Midbrain (tissue), 1 donor: ENCODE data around the gene KIT.

Experiments
- DNase-seq: peaks from one replicate; lab custom pipeline; 2025; lab: John Stamatoyannopoulos, UW

KIT gene

GRCh38 chr4:54745031-54745770 lies 87.4 kb downstream of the KIT start:
- no peak for DNase-seq

- DNase-seq = no peak
Measured at GRCh38 chr4:54746218-54746617, 88.5 kb downstream of the KIT start.

GRCh38 chr4:54750341-54750740 lies 92.6 kb downstream of the KIT start:
- DNase-seq = no peak

GRCh38 chr4:54754394-54754793 lies 96.6 kb downstream of the KIT start:
- DNase-seq = no peak

GRCh38 chr4:54764476-54764875 lies 106.7 kb downstream of the KIT start:
- DNase-seq = no peak

GRCh38 chr4:54767376-54767775 lies 109.6 kb downstream of the KIT start:
- no peak for DNase-seq

GRCh38 chr4:54773022-54773421 lies 115.3 kb downstream of the KIT start:
- DNase-seq = no peak

GRCh38 chr4:54779036-54779435 lies 121.3 kb downstream of the KIT start:
- no peak for DNase-seq

GRCh38 chr4:54779476-54780148 lies 121.9 kb downstream of the KIT start:
- no peak for DNase-seq

- no peak for DNase-seq
Measured at GRCh38 chr4:54780149-54780495, 122.4 kb downstream of the KIT start.

GRCh38 chr4:54781756-54782155 lies 124.0 kb downstream of the KIT start:
- peak; percentile 39 for DNase-seq

GRCh38 chr4:54783402-54784110 lies 125.8 kb downstream of the KIT start:
- DNase-seq = no peak

- peak; percentile 81 for DNase-seq
Measured at GRCh38 chr4:54784161-54784671, 126.5 kb downstream of the KIT start.
